OCI-LY7 (cell line): ENCODE measurements around the gene PIGW. TPM values are rescaled to one million over a fixed set of nuclear protein-coding genes. Genes with fewer than 3 reads are reported as not detected.

Experiments
- BruUV-seq: library from RNA; stranded (reverse); fragments of 400-500 nt; replicated peaks from 2 replicates; lab custom pipeline; 2021; lab: Mats Ljungman, UMichigan
- CTCF ChIA-PET: fragments of 300-600 bp; sonication (Branson Sonifier 250); formaldehyde crosslinking; loops from one replicate; lab custom pipeline; 2022; ENCODE audit warnings: antibody characterized with exemption; ENCODE audit not compliant: unreplicated experiment; lab: Charles Lee
- POLR2A ChIA-PET: fragments of 300-600 bp; sonication (Branson Sonifier 250); formaldehyde crosslinking; loops from one replicate; lab custom pipeline; 2022; ENCODE audit warnings: antibody characterized with exemption; lab: Charles Lee
- DNase-seq: peaks from one replicate; pipeline ENCODE4 v3.0.0-alpha.2; 2015; ENCODE audit warnings: low spot score
- H2AFZ ChIP-seq: fragments of 200-600 bp; sonication (generic), shearing (Covaris generic); 2 replicates; pipeline ENCODE4 v1.6.1; 2014; ENCODE audit warnings: mild to moderate bottlenecking, antibody characterized with exemption, low read length, moderate library complexity
- H3K27ac ChIP-seq: fragments of 200-600 bp; sonication (generic); 2 replicates; pipeline ENCODE4 v1.5.1; 2014; ENCODE audit warnings: mixed run types, low read depth, mild to moderate bottlenecking, moderate library complexity, low read length, inconsistent platforms; ENCODE audit not compliant: poor library complexity, severe bottlenecking
- H3K36me3 ChIP-seq: fragments of 200-600 bp; sonication (generic); 2 replicates; pipeline ENCODE4 v1.6.1; 2014; ENCODE audit warnings: mild to moderate bottlenecking, antibody characterized with exemption, low read length, moderate library complexity, mixed read lengths; ENCODE audit not compliant: insufficient read depth
- H3K4me1 ChIP-seq: fragments of 200-600 bp; sonication (generic); 2 replicates; pipeline ENCODE4 v1.5.1; 2014; ENCODE audit warnings: mild to moderate bottlenecking, low read length; ENCODE audit not compliant: insufficient read depth, poor library complexity, severe bottlenecking
- H3K4me2 ChIP-seq: fragments of 200-600 bp; sonication (generic); 2 replicates; pipeline ENCODE4 v1.6.1; 2014; ENCODE audit warnings: mild to moderate bottlenecking, low read length
- H3K4me3 ChIP-seq: fragments of 200-600 bp; sonication (generic); 2 replicates; pipeline ENCODE4 v1.5.1; 2014; ENCODE audit warnings: mild to moderate bottlenecking, low read depth, low read length; ENCODE audit not compliant: poor library complexity, severe bottlenecking
- H3K79me2 ChIP-seq: fragments of 200-600 bp; sonication (generic); 2 replicates; pipeline ENCODE4 v1.6.1; 2016; ENCODE audit warnings: low read depth, mild to moderate bottlenecking, low read length, moderate library complexity, mixed read lengths; ENCODE audit not compliant: insufficient read depth
- H3K9me2 ChIP-seq: fragments of 200-600 bp; sonication (generic); 2 replicates; pipeline ENCODE4 v1.6.1; 2016; ENCODE audit warnings: mild to moderate bottlenecking, low read length, mixed read lengths; ENCODE audit not compliant: insufficient read depth
- H3K9me3 ChIP-seq: fragments of 200-600 bp; sonication (generic); 2 replicates; pipeline ENCODE4 v1.6.1; 2014; ENCODE audit warnings: mild to moderate bottlenecking, mixed run types, low read length, mixed read lengths
- H4K20me1 ChIP-seq: fragments of 200-600 bp; sonication (generic); 2 replicates; pipeline ENCODE4 v1.6.1; 2014; ENCODE audit warnings: mild to moderate bottlenecking, antibody characterized with exemption, low read length, moderate library complexity, mixed read lengths; ENCODE audit not compliant: insufficient read depth
- CTCF ChIP-seq: fragments of 200-600 bp; sonication (generic); conservative IDR thresholded peaks from 2 replicates; pipeline ENCODE4 v1.5.1; 2014; ENCODE audit warnings: mild to moderate bottlenecking, antibody characterized with exemption, low read length, moderate library complexity, mixed read lengths
- EZH2phosphoT487 ChIP-seq: fragments of 200-600 bp; sonication (generic); IDR thresholded peaks from 2 replicates; pipeline ENCODE4 v1.6.1; 2018; ENCODE audit warnings: low read depth, borderline replicate concordance, mild to moderate bottlenecking, mixed run types, antibody characterized with exemption, low read length, moderate library complexity, mixed read lengths
- intact Hi-C: fragments of 100-400 bp; cut with micrococcal nuclease; formaldehyde crosslinking; loops from one replicate; pipeline ENCODE4 v1.10.0; 2022; ENCODE audit not compliant: unreplicated experiment
- total RNA-seq, 2 experiments: library from RNA; depleted of rRNA in 1 of 2; stranded (reverse); fragments of >200 nt in 1 of 2; shearing (Covaris generic) in 1 of 2; gene quantifications; 2 replicates each; pipeline ENCODE4 v1.2.3, GENCODE V29; 2014 to 2022

PIGW gene
- total RNA-seq, 2 experiments from 2014 or later, result 5.6 to 17.3 TPM

- TF ChIP-seq CTCF (no peak), EZH2phosphoT487 (no peak)
- Histone ChIP-seq H3K4me2 (peak overlapping the region; percentile 75), H3K79me2 (peaks cover 100% of the 10 kb centered on the region), H3K9me2 (no peaks in the 10 kb centered on the region), H3K27ac (peak overlapping the region; percentile 67), H4K20me1 (peaks cover 64% of the 10 kb centered on the region), H3K4me3 (peak overlapping the region; percentile 56), H2AFZ (no peak overlapping the region), H3K36me3 (peaks cover 83% of the 10 kb centered on the region), H3K4me1 (peaks cover 85% of the 10 kb centered on the region), H3K9me3 (no peaks in the 10 kb centered on the region)
- TSS peak; percentile 1 for BruUV-seq
- peak; percentile 57 for DNase-seq
- POLR2A ChIA-PET, result interaction anchor here (0.7 to 1.4 kb wide), 3 partner anchors 14 to 54 kb away, joined by 3 to 5 read pairs (median 3); no protein-coding TSS in a partner anchor
- CTCF ChIA-PET, result no interaction called here
- intact Hi-C loops, result loop anchor here (5.0 kb wide), 1 partner anchor 807 kb away; no protein-coding TSS in a partner anchor
These were observed 16.0 kb downstream of the PIGW start for GRCh38 chr17:36550491-36551417.

- no peak for DNase-seq
- H3K27ac ChIP-seq, result no peak overlapping the region
- BruUV-seq, result no TSS peak
- H3K4me1 ChIP-seq, result peaks cover 74% of the 10 kb centered on the region
- intact Hi-C loops, result loop anchor here (5.0 kb wide), 1 partner anchor 804 kb away; no protein-coding TSS in a partner anchor
- TF ChIP-seq CTCF, result no peak
- no peak for TF ChIP-seq EZH2phosphoT487
- ChIA-PET POLR2A (interaction anchor here (0.8 to 1.4 kb wide), 2 partner anchors 12 to 29 kb away, joined by 3 to 4 read pairs; no protein-coding TSS in a partner anchor), CTCF (no interaction called here)
- H3K4me2 ChIP-seq, result no peak overlapping the region
- H3K4me3 ChIP-seq, result no peak overlapping the region
- H3K79me2 ChIP-seq, result peaks cover 90% of the 10 kb centered on the region
- no peaks in the 10 kb centered on the region for H3K9me3 ChIP-seq
- H4K20me1 ChIP-seq, result peaks cover 46% of the 10 kb centered on the region
- no peaks in the 10 kb centered on the region for H3K9me2 ChIP-seq
- peaks cover 86% of the 10 kb centered on the region for H3K36me3 ChIP-seq
- no peak overlapping the region for H2AFZ ChIP-seq
These were observed 18.7 kb downstream of the PIGW start for GRCh38 chr17:36553459-36553858.
